Anterior cingulate cortex (tissue), 58 donors: ENCODE data around the gene LEKR1.
"Not testable (repeated sequence)": the region's sequence is repeated elsewhere in the genome, so short reads cannot be mapped to it uniquely, and the experiment has no call there.

Source experiments
- DNase-seq, 58 donors: peaks; one replicate each; lab custom pipeline; 2025; lab: John Stamatoyannopoulos, UW

Gene LEKR1

DNA sequence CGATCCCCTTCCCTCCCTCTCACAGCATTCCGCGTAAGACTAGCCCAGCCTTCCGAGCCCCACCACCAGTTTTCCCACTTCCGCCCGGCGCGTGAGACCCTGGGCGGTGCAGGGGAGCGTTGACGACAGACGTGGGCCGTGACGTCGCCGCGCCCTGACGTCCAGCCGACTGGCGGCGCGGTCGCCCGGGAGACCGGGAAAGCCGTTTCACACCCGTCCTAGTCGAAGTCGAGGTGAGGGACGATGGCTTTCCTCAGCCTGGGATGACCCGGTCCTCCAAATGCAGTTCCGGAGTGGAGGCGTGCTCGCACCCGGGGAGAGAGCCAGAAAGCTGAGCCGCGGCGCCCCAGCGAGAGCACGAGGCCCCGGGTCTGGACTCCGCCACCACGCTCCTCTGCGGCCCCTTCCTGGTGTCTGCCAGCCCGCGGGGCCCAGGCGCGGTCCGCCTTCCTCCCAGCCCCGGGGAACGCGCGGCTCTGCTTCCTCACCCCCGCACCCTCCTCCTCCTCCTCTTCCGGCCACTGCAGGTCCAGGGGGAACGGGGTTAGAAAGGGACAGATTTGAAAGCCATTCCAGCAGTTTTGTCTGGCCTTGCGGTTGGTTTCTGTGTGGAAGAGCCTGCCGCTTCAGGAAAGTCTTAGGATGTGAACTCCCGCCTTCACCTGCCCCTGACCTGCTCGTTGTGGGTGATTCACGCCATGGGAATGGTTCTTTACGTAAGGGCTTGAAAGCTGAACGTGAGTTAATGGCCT, at the start of gene LEKR1:
Gene LEKR1, plus strand, starts transcription at position 210 of the 752 bp plus-strand sequence. CDS start 2,977 bp downstream, outside the sequence.
- DNase-seq, result peak; percentile 26 to 87 (median 69)

DNA sequence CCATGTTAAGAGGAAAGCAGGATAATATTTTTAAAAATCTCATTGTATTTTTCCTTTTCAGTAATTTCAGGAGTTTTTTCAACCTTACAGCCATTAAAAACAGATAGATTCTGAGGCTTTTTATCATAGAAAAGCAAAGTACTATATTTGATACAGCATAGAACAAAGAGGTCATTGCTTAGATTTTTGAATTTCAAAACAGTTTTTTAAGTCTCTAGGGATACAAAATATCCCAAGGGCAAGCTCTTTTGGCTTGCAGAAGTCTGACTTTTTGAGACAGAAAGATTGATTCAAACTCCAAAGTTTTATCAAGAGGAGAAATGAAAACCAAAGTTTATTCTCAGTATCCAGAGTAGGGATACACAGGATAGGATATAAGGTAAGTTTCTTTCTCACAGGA, 49.3 kb upstream of the LEKR1 start:
- no peak for DNase-seq

DNA sequence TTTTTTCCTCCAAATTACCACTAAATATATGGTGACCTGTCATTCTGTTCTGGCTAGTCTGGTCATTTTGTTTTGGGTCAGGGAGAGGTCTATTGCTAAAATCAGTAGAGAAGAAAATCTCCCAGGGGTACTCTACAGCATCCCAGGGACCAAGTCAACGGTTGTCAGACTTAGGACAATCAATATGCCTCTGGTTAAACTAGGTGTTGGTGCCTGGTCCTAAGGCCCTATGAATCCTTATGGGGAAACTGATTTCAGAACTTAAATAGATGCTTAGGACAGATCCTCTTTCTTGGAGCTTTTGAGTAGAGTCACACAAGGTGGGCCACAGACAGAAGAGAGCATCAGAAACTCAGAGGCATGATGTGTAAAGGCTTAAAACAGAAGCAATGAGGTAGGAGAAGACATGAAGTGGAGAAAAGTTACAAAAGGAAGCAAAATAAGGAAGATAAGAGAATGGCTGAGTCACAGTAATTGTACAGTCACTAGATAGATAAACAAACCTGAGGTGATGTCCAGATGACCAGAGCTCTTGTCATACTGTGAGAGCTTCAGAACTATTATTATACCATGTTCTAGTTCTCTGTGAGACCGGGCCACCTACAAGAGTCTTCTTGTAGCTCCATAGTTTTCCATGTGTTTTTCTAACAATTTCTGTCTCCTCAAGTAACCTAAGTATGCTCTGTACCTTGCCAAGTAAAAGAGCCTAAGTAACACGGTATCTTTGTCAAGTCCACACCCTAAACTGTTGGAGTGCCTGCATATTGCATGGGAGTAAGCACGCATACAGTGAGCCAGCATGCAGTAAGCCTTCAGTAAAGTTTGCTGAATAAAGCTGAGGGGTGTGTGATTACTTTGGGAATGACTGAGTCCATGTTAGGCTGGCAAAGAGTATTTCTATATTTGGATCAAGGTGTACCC, 44.6 kb upstream of the LEKR1 start:
- no peak for DNase-seq

DNA sequence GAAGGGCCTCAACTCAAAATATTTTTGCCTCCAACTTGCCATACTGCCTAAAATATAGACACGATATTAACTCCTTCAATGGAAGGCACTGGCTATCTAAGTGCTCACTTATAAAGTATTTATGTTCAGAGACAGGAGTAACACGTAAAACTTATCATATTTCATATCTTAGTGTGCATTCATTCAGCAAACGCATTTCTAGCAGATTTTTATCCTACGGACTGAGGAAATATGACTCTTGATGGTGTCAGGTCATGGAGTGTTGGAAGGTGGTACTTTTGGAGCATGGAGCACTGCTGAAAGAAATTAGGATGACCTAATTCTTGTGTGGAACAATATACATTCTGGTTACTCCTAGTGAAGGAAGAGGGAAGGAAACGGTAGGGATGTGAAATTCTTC, 43.8 kb upstream of the LEKR1 start:
- DNase-seq, result no peak

DNA sequence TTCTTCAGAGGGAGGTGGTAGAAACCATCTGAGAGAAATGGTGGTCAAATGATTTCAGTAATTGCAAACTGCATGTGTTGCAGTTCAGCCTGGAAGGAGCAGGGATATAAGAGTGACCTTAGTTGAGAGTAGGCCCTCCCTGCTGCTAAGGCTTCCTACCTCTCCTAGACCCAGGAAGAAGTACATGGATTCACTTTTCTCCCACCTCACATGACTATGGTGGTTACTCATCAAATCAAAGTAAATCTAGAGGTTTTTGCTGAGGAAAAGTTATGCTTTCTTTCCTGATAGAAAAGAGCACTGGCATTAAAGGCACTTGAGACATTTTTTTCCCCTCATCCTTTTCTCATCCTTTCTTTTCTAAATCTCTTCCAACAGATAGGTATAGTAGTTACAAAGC, 43.2 kb upstream of the LEKR1 start:
- DNase-seq, result no peak

DNA sequence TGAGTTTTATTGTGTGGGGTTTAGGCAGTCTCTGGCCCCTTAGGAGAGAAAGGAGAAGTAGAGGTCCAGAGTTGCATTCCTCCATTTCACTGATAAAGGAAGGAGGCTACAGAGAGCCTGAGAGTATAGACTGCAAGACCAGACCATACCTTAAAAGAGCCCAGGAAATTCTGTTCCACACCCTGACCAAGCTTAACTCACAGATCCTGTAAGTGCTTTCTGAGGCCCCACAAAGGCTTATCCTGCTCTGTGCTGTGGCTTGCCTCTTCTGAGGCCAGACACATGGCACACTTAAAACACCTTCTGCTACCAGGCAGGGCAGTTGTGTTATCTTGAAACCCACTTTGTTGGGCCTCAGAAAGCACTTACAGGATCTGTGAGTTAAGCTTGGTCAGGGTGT, 39.2 kb upstream of the LEKR1 start:
- no peak for DNase-seq

DNA sequence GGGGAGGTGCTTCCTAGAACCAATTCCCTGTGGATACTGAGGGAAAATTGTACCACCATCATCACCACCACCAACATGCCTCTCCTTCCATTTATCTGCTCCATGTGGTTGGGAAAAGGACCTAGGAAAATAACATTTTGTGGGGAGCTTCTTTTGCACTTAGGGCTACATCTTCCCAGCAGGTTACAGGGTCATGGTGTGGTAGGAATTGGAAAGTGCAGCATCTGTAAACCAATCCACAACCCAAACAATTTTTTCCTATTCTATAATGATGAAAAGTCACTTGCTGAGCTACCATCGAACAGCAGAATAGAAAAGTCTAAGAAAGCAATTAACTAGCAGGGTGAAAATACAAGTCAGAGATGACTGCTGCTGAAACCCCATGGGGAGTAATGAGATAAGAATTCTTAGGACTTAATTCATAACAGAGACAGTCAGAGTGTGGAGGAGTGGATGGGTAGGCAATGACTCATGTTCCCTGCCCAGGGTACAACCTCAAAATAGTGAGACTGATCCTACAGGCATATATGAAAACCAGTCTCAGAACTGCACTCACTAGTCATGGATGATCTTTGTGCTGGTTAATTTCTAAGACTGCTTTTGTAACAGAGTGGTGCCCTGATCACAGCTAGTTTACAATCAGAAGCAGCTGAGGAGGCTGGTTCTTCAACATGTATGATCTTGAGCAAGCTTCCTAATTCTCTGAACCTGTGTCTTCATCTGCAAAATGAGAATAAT, 38.1 kb upstream of the LEKR1 start:
- DNase-seq, result no peak

DNA sequence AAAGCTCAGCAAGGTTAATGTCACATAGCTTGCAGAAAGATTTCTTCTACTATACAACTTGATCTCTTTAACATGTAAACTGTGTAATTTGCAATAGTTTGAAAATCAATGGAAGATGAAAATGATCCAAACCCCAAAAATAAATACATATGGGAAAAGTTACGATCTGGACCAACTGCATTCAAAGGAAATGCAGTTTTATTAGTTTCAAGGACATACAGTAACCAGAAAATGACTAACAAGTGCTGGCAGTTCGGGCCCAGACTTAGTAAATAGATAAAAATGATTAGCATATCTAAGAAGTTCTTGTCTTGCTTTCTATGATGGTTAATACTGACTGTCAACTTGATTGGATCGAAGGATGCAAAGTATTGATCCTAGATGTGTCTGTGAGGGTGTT, 37.3 kb upstream of the LEKR1 start:
- DNase-seq, result no peak

DNA sequence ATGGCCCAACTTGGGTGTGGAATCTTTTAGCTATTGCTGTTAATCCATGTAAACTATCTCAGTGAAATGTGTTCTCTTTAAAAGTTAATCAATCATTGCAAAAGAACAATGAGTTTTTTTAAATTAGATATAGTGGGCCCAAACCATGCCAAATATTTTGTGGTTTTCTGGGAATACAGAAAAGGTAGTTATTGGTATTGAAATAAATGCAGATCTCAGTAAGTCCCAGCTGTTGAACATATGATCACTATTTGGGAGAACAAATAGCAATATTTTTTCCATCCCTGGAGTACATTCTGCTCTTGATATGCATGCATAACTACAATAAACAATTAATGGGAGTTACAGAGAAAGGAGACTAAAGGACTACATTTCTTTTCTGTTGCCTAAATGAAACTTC, 36.0 kb upstream of the LEKR1 start:
- no peak for DNase-seq

DNA sequence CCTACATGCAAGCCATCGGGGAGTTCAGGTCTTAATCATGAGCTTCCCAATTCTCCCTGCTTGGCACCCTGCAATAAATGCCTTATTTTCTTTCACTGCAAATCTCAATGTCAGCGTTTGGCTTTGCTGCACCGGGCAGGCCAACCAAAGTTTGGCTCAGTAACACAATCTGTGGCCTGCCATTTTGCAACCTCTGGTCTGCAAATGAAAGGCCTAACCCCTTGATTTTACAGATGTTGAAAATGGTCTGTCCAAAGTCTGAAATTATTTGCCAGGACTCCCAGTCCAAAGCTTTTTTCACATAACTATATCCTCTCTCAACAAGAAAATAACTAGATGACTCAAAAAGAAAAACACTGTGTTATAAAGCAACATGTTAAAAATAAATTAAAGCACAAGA, 34.0 kb upstream of the LEKR1 start:
- DNase-seq, result no peak

DNA sequence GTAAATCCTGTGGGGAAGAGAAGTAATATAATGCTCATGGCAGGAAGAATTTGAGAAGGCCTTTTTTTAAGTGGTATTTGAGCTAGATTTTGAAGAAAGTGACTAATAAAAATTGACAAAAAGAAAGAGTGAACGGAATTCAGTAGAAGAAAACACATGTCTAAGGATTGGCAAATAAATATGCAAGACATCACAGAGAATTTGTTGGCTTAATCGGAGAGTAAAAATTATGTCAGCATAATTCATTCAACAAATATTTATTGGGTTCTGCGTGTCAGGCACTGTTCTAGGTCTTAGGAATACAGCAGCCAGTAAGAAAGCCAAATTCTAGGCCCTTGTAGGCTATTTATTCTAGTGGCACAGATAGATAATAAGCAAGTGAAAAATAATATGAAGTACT, 33.6 kb upstream of the LEKR1 start:
- DNase-seq, result no peak

DNA sequence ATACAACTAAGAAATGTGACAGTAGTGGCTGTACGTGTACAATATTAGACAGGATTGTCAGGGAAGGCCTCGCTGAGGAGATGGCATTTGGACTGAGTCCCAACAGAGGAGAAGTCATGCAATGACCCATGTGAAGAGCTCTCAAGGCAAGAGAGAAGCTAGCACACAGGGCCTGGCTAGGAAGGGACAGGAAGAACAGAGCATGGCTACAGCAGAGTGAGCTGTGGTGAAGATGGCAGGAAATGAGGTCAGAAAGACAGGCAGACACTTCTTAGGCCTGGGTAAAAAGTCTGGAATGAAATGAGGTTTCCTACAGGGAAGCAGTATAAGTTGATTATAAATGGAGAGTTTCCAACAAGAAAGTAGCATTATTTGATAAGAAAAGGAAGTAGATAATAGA, 33.2 kb upstream of the LEKR1 start:
- no peak for DNase-seq

DNA sequence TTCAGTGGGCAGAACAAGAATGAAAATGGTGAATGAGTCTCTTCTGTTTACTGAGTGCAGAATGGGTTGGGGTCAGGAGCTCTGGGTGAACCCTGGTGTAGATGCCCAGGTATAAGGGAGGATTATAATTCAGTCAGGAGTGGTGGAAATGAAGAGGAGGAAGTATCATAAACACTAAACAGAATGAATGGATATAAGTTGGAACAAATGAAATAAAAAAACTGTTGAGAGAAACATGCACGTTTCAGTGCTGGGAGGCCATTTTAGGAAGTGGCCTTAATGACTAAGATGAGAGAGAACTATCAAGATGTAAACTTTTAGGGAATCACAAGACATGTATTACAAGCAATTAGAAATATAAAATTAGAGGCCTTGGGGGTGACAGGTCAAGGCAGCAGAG, 32.8 kb upstream of the LEKR1 start:
- no peak for DNase-seq

DNA sequence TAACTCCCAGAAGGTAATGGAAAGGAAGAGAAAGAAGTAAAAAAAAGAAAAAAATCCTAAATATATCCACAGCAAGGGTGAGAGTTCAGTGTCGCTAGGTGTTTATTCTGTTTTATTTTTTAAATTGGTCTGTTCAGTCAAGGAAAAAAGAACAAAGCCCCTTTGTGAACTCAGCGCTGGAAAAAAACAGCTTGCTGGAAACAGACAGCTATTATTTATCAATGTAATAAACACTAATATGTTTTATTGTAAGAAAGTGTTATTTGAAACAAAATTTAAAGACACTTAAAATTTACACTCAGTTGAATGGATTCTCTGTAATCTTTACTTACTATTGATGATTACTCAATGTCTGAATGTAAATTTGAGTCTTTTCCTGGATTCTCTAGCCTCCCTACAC, 32.3 kb upstream of the LEKR1 start:
- DNase-seq, result peak in 2 of 58 donors; percentile 4 to 22

DNA sequence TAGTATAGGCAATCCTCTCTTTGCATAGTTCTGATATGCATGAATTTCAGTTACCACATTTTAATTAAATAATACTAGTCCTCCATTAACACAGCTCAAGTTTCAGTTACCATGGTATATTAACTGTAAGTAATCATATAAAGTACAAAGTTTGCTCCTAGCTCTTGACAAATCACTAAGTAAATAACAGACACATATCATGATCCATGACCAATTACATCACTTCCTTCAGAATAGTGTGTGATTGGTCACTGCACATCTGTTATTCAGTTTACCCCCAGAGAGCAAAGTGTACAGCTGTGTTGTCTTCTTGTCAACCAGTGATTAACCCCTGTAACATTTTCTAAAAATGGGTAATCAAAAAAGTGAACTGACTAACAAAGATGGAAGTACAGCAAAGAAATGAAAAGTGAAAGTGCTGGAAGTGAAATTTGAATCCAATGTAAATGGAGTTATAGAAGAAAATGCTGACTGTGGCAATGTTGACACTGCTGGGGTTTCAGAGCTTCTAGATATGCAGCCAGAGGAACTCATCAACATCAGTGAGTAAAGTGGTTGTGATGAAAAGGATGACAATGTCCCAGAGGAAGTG, 30.2 kb upstream of the LEKR1 start:
- no peak for DNase-seq

DNA sequence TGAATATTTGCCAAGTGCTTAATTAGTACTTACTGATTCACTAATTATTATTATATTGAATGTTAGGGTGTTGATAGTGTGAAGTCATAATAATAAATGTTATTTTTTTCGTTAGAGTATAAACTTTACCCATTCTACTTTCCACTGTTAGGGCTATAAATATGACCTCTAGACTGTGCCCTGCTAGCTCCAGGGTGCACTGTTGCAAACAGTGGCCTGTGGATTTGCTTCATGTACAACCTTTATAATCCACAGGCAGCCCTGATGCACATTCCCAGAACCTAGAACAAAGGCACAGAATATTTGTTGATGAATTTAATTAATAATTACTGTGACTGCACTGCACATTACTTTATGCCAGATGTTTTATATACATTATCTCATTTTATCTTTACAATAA, 28.8 kb upstream of the LEKR1 start:
- no peak for DNase-seq

DNA sequence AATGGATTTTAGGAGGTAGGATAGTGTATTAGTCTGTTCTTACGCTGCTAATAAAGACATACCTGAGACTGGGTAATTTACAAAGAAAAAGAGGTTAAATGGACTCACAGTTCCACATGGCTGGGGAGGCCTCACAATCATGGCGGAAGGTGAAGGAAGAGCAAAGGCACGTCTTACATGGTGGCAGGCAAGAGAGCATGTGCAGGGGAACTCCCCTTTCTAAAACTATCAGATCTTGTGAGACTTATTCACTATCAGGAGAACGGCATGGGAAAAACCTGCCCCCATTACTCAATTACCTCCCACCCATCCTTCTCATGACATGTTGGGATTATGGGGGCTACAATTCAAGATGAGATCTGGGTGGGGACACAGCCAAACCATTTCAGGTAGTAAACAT, 25.9 kb upstream of the LEKR1 start:
- not testable (repeated sequence) for DNase-seq

DNA sequence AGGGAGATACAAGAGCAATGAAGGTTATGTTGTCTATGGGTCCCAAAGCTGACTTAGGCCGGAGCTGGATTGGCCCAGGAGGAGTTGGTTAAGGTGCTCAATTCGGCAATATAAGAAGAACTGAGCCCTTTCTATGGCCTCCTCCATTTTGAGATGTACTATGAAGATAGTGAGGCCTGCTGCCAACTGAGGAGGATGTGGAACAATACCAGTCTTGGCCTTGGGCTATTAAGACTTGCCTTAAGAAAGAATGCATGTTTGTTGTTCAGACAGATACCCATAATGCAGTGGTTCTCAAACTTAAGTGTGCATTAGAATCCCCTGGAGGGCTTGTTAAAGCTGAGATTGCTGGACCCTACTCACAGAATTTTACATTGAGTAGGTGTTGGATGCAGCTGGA, 24.4 kb upstream of the LEKR1 start:
- no peak for DNase-seq

DNA sequence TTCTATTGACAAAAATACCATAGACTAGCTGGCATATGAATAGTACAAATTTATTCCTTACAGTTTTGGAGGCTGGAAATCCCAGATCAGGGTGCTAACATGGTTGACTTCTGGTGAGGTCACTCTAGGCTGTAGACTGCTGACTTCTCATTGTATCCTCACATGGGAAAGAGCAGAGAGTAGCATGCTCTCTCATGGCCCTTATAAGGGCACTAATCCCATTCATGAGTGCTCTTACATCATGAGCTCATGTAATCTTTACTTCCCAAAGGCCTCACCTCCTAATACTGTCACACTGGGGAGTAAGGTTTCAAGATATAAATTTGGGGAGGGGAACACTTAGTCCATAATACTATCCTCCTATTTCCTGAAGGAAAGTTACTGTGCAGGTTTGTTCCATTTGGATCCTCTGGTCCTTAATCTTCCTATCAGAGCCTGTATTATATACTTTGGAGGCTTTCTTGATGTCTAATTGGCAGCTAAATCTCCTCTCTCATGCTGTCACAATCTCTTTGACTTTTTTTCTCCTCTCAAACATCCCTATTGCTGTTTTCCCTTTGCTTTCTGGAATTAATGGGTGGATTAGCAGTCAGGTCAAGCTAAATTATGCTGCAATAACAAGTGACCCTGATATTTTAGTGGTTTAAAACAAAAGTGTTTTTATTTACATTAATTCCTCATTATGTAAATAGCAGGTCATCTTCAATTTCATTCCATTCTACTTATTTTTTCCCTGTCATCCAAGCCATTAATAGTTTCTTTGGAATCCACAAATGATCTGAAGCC, 23.1 kb upstream of the LEKR1 start:
- no peak for DNase-seq
